ENCODE measurements around the gene CTNNA2. TPM values are rescaled to one million over a fixed set of nuclear protein-coding genes. Genes with fewer than 3 reads are reported as not detected.

The CTNNA2 gene
- polyA plus RNA-seq, 2 of the 4 experiments (the other 2 are of a cell fraction) = 0.50 to 0.94 TPM

- TF ChIP-seq BCL3 (IDR thresholded peaks at IDR 0.05) (no peak), JUNB (IDR thresholded peaks at IDR 0.05) (no peak), NR3C1 (IDR thresholded peaks at IDR 0.05) (no peak)
Observed at GRCh38 chr2:79916285-79916684, 403.4 kb downstream of the CTNNA2 start (continued).

DNA sequence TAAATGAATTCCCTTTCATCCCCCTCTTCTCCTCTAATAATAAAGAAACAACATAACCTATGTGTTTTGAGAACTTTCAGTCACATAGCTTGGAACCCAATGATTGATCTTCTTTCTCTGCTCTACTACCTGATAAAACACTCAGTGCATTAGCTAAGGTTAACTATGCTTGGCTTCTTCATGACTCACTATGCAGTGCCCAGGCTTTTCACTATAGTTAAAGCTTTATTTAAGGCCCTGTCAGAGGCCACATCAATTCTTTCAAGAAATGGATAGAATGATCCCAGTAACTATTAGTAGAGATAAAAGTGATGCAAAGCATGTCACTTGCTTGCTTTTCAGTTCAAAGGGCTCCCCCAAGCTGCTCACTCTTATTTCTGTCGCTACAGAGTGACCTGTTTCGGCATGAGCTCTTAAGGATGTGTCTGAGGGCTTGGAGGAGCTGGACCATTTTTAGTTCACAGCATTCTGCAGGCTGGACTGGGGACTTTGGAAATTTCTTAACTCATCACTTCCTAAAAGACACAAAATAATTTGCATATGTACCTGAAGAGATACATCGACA, 407.7 kb downstream of the CTNNA2 start:
- Histone ChIP-seq H3K4me1 (no peaks in the 10 kb centered on the region), H3K4me3 (no peak overlapping the region), H3K9me3 (no peaks in the 10 kb centered on the region), H3K27ac (no peak overlapping the region), H3K4me2 (no peak overlapping the region)
- FAIRE-seq (no peak), DNase-seq (ENCODE audit: low read depth in 1 of 2, low spot score in 1 of 2) (no peak), ATAC-seq (no peak)
- TF ChIP-seq JUN (IDR thresholded peaks at IDR 0.05) (no peak), GATA3 (IDR thresholded peaks at IDR 0.05; ENCODE audit: borderline replicate concordance) (no peak)
- WGBS (ENCODE audit: missing lambda C conversion rate) = 22% methylated on average over 3 of the region's 3 CpGs
- ChIA-PET POLR2A (no interaction called here), CTCF (interaction anchor here (0.8 to 1.2 kb wide), 2 partner anchors 16 to 881 kb away, joined by 3 to 6 read pairs; no protein-coding TSS in a partner anchor)

DNA sequence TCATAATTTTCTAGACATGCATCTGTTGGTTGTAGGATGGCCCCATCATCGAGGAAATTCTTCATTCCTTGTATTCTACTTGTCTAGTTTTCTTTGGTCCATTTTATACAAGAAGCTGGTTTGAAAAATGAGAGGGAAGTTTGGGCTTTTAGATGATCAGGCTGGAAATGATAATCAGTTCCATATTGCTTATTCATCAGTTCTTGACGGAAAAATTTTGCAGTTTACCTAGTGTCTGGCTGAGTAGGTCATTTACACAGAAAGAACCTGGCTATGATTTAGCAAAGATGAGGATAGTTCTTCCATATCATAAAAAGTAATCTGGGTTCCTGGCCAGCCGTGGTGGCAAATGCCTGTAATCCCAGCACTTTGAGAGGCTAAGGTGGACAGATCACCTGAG, 416.8 kb downstream of the CTNNA2 start:
- 11% methylated on average over 3 of the region's 3 CpGs for WGBS (ENCODE audit: missing lambda C conversion rate)
- FAIRE-seq = no peak
- CTCF ChIA-PET = no interaction called here

DNA sequence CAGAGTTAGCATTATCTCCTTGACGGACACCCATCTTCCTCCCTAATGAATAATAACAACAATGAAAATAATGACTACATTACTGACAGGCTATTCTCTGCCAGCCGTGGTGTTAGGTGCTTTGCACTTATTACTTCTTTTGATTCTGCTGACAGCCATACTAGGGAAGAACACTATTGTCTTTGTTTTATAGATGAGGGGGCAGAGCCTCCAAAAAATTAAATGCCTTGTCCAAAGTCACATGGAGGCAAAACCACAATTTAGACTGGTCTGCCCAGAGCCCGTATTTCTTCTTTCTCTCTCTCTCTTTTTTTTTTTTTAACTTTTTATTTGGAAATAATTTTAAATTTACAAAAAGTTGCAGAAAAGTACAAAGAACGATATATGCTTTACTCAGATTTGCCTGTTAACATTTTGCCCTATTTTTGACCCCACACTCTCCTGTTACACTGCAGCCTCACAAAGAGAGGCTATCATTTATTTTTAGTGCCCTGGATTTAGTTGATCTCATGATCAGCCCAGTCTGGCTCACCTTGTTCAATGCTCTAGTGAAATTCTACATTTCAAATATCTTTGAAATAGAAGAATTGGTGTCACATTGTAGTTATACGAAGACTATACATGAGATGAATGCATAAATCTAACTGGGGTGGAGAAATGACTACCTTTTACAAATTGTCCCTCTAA, 422.3 kb downstream of the CTNNA2 start:
- CTCF ChIA-PET = no interaction called here
- Histone ChIP-seq H3K9me3 (no peaks in the 10 kb centered on the region), H3K4me3 (no peak overlapping the region), H3K4me2 (no peak overlapping the region), H3K27ac (no peak overlapping the region), H3K4me1 (no peaks in the 10 kb centered on the region)
- FAIRE-seq (no peak), DNase-seq (ENCODE audit: low read depth in 1 of 2, low spot score in 1 of 2) (no peak), ATAC-seq (no peak)
- WGBS (ENCODE audit: missing lambda C conversion rate) = 15% methylated on average over 5 of the region's 5 CpGs
- TF ChIP-seq ESRRA (IDR thresholded peaks at IDR 0.05; ENCODE audit: borderline replicate concordance, low read length) (no peak), HEYL (CRISPR knock-in tag; IDR thresholded peaks at IDR 0.05) (no peak), NR3C1 (IDR thresholded peaks at IDR 0.05) (no peak), SREBF2 (IDR thresholded peaks at IDR 0.05) (no peak), CBX2 (IDR thresholded peaks at IDR 0.05; ENCODE audit: borderline replicate concordance, low read depth) (no peak), MYC (IDR thresholded peaks at IDR 0.05; ENCODE audit: borderline replicate concordance, low read length) (no peak), E2F6 (IDR thresholded peaks at IDR 0.05; ENCODE audit: borderline replicate concordance, low read depth) (no peak), CEBPB (IDR thresholded peaks at IDR 0.05) (no peak), HOXA7 (CRISPR knock-in tag; IDR thresholded peaks at IDR 0.05) (no peak), RAD21 (conservative IDR thresholded peaks at IDR 0.05 in 1 of 2, IDR thresholded peaks at IDR 0.05 in 1 of 2) (no peak), BCL3 (IDR thresholded peaks at IDR 0.05) (no peak), KDM5A (IDR thresholded peaks at IDR 0.05) (no peak), TP53 (CRISPR knock-in tag; IDR thresholded peaks at IDR 0.05) (no peak), ZSCAN20 (CRISPR knock-in tag; IDR thresholded peaks at IDR 0.05) (no peak), RARB (CRISPR knock-in tag; IDR thresholded peaks at IDR 0.05) (no peak), POLR2A (IDR thresholded peaks at IDR 0.05; ENCODE audit: low read length) (no peak)
- TF ChIP-seq, protein P1, sequence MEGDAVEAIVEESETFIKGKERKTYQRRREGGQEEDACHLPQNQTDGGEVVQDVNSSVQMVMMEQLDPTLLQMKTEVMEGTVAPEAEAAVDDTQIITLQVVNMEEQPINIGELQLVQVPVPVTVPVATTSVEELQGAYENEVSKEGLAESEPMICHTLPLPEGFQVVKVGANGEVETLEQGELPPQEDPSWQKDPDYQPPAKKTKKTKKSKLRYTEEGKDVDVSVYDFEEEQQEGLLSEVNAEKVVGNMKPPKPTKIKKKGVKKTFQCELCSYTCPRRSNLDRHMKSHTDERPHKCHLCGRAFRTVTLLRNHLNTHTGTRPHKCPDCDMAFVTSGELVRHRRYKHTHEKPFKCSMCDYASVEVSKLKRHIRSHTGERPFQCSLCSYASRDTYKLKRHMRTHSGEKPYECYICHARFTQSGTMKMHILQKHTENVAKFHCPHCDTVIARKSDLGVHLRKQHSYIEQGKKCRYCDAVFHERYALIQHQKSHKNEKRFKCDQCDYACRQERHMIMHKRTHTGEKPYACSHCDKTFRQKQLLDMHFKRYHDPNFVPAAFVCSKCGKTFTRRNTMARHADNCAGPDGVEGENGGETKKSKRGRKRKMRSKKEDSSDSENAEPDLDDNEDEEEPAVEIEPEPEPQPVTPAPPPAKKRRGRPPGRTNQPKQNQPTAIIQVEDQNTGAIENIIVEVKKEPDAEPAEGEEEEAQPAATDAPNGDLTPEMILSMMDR (IDR thresholded peaks at IDR 0.05) = no peak
- POLR2A ChIA-PET = no interaction called here

More for the DNA sequence above, 416.8 kb downstream of the CTNNA2 start:
- no peaks in the 10 kb centered on the region for H3K9me3 ChIP-seq
- H3K27ac ChIP-seq = no peak overlapping the region
- ATAC-seq = no peak
- H3K4me3 ChIP-seq = no peak overlapping the region
- no peak overlapping the region for H3K4me2 ChIP-seq
- no peaks in the 10 kb centered on the region for H3K4me1 ChIP-seq
- POLR2A ChIA-PET = no interaction called here
- no peak for DNase-seq (ENCODE audit: low read depth in 1 of 2, low spot score in 1 of 2)
- TF ChIP-seq, protein P2, sequence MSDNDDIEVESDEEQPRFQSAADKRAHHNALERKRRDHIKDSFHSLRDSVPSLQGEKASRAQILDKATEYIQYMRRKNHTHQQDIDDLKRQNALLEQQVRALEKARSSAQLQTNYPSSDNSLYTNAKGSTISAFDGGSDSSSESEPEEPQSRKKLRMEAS (IDR thresholded peaks at IDR 0.05) = no peak
- peak; percentile 64 for TF ChIP-seq MAFK (IDR thresholded peaks at IDR 0.05; ENCODE audit: partially characterized antibody)

Data from A549 (cell line).